ENCODE measurements around the gene PCYOX1L.
A peak's percentile ranks its signal among the peaks of the same experiment; 100 is the strongest.

PCYOX1L gene

DNA sequence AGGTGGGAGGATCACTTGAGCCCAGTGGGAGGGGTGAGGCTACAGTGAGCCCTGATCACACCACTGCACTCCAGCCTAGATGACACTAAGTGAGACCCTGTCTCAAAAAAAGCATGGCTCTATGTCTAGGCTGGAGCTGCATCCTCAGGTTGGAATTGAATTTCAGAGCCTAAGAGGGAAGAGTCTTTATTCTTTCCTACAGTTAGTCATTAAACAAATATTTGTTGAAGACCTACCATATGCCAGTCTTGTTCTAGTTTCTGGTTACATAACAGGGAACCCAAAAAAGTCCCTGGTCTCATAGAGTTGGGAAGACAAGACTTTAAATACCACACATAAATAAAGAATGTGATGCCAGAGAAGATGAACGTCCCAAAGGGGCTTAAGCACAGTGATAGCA, 19.5 kb upstream of the PCYOX1L start:
- DNase-seq (ENCODE audit: low read depth in 2 of 2) = no peak

DNA sequence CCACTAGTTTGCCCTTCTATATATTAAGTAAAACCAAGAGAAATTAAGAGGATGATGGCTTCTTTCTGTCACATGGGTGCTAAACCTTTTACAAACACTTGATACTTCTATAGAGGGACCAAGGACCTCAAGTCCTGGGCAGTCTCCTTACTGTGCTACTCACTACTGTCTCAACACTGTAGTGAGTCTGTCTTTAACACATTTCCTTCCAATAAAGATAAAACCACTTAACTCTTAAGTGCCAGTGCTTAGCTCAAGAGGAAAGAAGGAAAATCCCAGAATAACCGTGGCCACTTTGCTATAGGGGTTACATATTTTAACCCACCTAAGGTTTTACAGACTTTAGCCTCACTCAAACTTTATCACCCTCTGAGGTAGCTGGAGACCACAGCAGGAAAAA, 16.9 kb upstream of the PCYOX1L start:
- no peak for DNase-seq (ENCODE audit: low read depth in 2 of 2)

- no peak for DNase-seq (ENCODE audit: low read depth in 2 of 2)
Measured at GRCh38 chr5:149341876-149342275, 16.0 kb upstream of the PCYOX1L start.

GRCh38 chr5:149344151-149344550, 13.7 kb upstream of the PCYOX1L start:
- no peak for DNase-seq (ENCODE audit: low read depth in 2 of 2)

DNA sequence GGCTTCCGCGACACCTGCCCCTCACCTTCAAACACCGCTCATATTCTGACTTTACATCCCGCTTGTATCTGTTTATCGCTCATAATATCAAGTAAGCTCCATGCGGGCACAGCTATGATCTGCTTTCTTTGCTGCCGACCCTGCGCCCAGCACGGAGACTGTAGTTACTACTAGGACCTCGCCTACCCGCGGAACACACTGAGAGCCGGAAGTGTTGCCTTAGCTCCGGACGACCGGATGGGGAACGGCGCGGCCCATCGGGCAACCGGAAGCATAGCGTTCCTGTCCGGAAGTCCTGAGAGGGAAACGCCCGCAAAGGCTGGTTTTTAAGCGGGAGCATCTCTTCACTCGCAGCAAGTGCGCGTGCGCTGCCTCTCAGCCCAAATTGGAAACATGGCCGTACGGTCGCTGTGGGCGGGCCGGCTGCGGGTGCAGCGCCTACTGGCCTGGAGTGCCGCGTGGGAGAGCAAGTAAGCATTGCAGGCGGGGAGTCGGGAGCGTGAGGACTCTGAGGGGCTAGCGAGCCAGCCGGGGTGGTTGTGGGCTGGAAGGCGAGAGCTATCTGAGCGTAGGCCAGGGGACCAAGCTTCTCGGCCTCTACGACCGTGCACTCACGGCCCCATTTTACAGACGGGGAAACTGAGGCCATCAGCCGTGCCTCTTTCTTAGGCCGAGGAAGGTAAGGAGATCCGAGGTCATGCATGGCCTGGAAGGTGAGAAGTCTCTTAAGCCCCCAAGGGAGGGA, 12.5 kb upstream of the PCYOX1L start, which contains the start of gene GRPEL2:
TSS of gene GRPEL2 (plus strand) at position 353 of the 745 bp plus-strand sequence. CDS start at position 394, 41 bp downstream.
- peak; percentile 93 for DNase-seq (ENCODE audit: low read depth in 2 of 2)

DNA sequence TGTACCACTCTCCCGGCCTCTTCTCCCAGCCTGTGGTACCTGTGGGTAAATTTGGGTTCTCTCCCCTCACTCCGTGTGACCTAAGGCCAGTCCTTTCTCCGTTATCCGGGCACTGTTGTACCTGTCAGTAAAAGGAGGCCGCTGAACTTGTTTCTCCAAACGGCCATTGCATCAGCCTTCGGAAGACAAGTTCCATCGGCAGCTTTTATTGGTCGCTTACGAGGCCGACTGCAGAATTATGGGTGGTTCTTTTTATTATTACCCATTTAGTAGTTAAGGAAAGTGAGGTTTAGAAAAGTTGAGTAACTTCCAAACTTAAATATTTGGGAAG, 12.0 kb upstream of the PCYOX1L start:
- DNase-seq (ENCODE audit: low read depth in 2 of 2) = peak in 1 of 2 experiments; percentile 12

DNA sequence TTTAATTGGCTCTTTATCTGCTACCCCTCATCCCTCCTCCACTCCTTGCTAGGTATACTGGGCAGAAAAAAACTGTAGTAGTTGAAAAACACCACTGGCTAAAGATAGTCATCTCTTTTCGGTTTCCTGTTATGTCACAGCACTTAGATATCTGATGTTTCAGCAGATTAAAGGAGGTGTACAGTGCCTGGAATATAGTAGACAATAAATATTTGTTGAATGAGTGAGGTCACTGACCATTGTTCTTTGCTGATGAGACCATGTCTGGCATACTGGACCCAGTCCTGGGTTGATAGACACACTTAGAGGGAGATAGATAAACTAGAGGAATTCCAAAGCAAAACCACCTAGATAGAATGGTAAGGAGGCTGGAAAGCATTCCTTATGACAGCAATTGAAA, 9.3 kb upstream of the PCYOX1L start:
- no peak for DNase-seq (ENCODE audit: low read depth in 2 of 2)

DNA sequence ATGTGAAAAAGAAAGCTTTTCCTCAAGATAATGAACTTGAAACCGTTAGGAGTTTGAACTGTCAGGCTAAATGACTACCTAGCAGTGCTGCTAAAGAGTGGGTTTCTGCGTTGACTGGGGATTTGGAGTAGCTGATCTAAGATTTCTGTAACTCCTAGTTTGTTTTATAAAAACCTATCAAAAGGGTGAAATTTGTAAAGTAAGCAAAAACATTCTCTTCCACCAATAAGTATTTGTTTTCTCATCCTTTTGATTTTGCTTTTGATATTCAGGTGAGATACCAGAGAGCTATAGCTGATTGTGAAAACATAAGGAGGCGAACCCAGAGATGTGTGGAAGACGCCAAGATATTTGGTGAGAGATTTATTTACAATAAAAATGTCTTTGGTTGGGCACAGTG, 8.5 kb upstream of the PCYOX1L start:
- no peak for DNase-seq (ENCODE audit: low read depth in 2 of 2)

DNA sequence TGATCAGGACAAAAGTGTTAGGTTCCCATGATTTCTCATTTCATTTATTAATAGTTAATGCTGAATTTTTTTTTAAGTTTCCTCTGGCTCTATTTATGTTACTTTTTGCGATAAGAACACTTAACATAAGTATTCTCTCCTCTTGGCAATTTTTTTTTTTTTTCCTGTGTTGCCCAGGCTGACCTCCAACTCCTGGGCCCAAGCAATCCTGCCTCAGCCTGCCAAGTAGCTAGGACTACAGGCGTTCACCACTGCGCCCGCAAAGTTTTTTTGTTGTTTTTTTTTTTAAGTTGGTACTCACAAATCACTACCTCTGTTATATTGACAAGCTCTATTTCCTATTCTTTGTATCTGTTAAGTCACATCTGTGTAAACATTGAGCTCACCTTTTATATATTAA, 5.7 kb upstream of the PCYOX1L start:
- no peak for DNase-seq (ENCODE audit: low read depth in 2 of 2)

GRCh38 chr5:149353911-149354310, 3.9 kb upstream of the PCYOX1L start:
- no peak for DNase-seq (ENCODE audit: low read depth in 2 of 2)

DNA sequence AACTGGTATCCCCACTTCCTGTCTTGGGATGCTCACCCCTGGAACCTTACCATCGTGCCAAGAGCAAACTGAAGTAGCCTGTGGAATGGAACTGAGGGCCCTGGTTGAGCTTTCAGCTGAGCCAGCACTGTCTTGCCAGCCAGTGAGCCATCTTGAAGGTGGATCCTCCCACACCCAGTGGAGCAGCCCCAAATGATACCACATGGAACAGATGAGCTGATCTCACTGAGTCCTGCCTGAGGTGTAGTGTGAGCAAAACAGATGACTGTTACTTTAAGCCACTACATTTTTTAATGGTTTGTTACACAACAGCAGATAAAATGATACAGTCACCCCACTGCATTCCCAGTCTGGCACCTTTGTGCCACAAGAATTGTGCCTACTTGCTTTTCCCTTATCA, 2.2 kb upstream of the PCYOX1L start:
- no peak for DNase-seq (ENCODE audit: low read depth in 2 of 2)

DNA sequence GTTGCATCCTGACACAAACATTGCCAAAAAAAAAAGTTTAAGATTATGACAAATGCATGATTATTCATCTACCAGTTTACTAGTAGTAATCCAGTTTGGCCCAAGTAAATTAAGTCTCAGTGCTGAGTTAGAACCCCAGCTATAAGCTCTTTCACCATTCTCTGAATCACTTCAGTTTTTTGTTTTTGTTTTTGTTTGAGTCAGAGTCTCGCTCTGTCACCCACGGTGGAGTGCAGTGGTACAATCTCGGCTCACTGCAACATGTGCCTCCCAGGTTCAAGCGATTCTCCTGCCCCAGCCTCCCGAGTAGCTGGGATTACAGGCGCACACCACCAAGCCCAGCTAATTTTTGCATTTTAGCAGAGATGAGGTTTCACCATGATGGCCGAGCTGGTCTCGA, 1.5 kb upstream of the PCYOX1L start:
- no peak for DNase-seq (ENCODE audit: low read depth in 2 of 2)

DNA sequence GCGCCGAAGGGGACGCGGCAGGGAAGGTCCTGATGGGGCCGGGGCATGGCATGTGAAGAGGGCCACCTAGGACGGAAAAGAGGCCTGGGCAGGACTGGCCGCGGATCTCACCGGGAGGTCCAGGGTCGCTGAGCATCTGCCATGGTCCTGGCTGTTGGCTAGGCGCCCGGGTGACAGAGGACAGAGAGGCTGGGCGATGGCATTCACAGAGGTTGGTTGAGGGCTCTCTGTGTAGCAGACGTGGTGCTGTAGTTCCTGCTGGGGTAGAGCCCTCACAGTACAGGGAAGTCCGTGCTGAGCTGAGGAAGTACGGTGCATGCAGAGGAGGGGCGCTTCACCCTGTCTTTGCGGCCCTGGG, 427 bp downstream of the PCYOX1L start:
- no peak for DNase-seq (ENCODE audit: low read depth in 2 of 2)

DNA sequence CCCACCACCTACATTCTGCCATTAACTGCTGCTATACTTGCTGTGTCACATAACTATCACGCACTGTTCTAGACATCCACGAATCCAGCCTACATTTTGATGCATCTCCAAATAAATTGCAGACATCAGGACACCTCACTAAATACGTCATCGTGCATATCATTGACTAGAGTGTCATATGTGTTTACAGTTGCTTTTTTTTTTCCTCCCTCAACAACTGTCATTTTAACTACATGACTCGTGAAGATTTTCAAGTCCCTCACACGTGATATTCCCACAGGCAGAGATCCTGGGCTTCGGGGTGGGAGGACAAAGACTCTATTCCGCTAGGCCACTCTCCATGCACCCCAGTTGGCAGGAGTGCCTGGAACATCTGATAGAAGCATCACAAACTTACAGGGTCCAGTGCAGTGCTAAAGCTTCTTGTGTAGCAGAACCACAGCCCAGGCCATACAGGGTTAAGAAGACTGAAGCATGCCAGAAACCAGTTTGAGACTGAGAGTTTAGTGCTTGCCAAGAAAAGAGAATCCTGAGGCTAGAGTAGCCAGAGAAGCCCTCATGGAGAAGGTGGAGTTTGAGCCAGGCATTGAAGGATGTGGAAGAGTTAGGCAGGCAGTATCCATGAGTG, 1.1 kb downstream of the PCYOX1L start:
- no peak for DNase-seq (ENCODE audit: low read depth in 2 of 2)

GRCh38 chr5:149360272-149360671, 2.4 kb downstream of the PCYOX1L start:
- DNase-seq (ENCODE audit: low read depth in 2 of 2) = no peak

DNA sequence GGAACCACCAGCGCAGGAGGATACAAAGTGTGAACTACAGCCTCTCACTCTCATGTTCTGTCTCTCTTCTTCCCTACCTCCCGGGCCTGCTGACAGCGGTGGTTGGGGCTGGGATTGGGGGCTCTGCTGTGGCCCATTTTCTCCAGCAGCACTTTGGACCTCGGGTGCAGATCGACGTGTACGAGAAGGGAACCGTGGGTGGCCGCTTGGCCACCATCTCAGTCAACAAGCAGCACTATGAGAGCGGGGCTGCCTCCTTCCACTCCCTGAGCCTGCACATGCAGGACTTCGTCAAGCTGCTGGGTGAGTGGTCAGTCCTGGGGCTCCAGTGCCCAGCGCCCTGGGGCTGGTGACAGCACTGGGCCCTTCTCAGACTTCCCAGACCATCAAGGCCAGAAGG, 4.7 kb downstream of the PCYOX1L start:
- no peak for DNase-seq (ENCODE audit: low read depth in 2 of 2)

DNA sequence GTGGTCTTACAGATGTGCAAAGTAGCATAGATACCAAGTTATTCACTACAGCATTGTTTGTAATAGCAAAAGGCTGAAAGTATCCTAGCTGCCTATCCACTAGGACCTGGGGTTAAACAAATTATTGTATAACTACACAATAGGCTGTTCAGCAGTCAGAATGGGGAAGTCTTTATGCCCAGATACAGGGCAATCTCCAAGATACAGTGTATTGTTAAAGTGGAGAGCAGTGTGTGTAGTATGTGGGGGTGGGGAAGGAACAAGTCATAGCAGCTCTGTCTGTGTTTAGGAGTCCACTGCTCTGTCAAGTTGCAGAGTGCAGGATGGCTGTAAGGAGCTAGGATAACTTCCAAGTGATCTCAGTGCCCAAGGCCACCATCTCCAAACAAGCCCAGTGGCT, 5.5 kb downstream of the PCYOX1L start:
- no peak for DNase-seq (ENCODE audit: low read depth in 2 of 2)

- no peak for DNase-seq (ENCODE audit: low read depth in 2 of 2)
Measured at GRCh38 chr5:149363936-149364335, 6.1 kb downstream of the PCYOX1L start.

GRCh38 chr5:149364719-149365118, 6.9 kb downstream of the PCYOX1L start:
- no peak for DNase-seq (ENCODE audit: low read depth in 2 of 2)

GRCh38 chr5:149365418-149365817, 7.6 kb downstream of the PCYOX1L start:
- DNase-seq (ENCODE audit: low read depth in 2 of 2) = no peak

GRCh38 chr5:149366169-149366729, 8.4 kb downstream of the PCYOX1L start:
- no peak for DNase-seq (ENCODE audit: low read depth in 2 of 2)

- DNase-seq (ENCODE audit: low read depth in 2 of 2) = peak; percentile 40 to 42
Measured at GRCh38 chr5:149367249-149367971, 9.6 kb downstream of the PCYOX1L start.

Data from fibroblast of skin of left quadriceps (primary cell).